Mesodermal cell (in vitro differentiated cells): ENCODE measurements around the gene ADAMTS9.

Experiments used
- H3K27ac ChIP-seq: 2 replicates; pipeline ENCODE4 v1.7.0; 2013; ENCODE audit warnings: mild to moderate bottlenecking, low read depth, low read length, moderate library complexity; ENCODE audit not compliant: severe bottlenecking
- H3K36me3 ChIP-seq: 2 replicates; pipeline ENCODE4 v1.7.1; 2013; ENCODE audit warnings: mild to moderate bottlenecking, low read length, moderate library complexity; ENCODE audit not compliant: control insufficient read depth, insufficient read depth
- H3K4me1 ChIP-seq: one replicate; pipeline ENCODE4 v1.7.1; 2013; ENCODE audit warnings: mild to moderate bottlenecking, low read length; ENCODE audit not compliant: insufficient read depth, control insufficient read depth, poor library complexity, severe bottlenecking
- H3K4me3 ChIP-seq: 2 replicates; pipeline ENCODE4 v1.7.0; 2013; ENCODE audit warnings: low read length, control low read depth, mild to moderate bottlenecking; ENCODE audit not compliant: insufficient read depth, poor library complexity, severe bottlenecking; ENCODE audit errors: extremely low read depth
- H3K9me3 ChIP-seq: 2 replicates; pipeline ENCODE4 v1.7.1; 2013; ENCODE audit warnings: mild to moderate bottlenecking, low read length, moderate library complexity; ENCODE audit not compliant: control insufficient read depth
- WGBS, 2 experiments: methylation state at CpG; one replicate each; pipeline ENCODE4 v1.1.5; 2013; ENCODE audit warnings: missing lambda C conversion rate in 2 of 2; ENCODE audit not compliant: insufficient coverage in 2 of 2; 5-methylcytosine and 5-hydroxymethylcytosine counted together

ADAMTS9 gene

GRCh38 chr3:64541803-64542202 is 146.0 kb downstream of the ADAMTS9 start:
- Histone ChIP-seq H3K9me3 (no peaks in the 10 kb centered on the region), H3K27ac (no peak overlapping the region), H3K36me3 (peaks cover 65% of the 10 kb centered on the region), H3K4me3 (no peak overlapping the region), H3K4me1 (peaks cover 6% of the 10 kb centered on the region)
- 80 to 100% methylated on average over 1 to 2 of the region's 4 CpGs for WGBS, 2 experiments

DNA sequence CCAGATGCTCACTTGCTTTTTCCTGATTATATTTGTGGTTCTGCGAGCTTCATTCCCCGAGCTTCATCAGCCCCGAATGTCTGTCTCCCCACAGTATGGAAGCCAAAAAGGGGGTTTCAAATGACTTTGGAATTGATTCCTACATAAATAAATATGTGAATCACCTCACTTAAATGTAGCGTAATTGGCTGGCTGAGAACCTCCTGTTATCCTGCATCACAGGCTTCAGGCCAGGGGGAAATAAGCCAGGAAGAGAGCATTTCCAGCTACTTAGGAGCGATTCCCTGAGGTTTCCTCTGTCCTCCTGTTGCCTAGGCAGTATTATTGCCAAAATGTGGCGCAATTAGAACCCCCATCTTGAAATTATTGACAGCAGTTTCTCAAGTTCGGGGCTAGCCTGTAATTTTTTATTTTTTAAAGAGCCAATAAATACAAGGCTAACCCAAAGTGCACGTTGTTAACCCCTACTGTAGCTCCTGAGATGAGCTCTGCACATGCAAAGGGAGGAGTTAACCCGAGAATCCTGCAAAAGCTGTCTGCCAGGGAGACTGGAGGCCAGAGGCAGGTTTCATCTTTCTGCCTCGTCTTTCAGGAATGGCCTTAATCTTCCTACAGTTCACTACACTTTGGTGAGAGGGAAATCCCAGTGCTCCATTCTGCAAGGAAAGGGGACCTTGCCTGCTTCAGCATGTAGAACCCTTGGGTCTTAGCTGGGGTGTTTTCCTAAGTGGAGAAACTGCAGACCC is 148.2 kb downstream of the ADAMTS9 start:
- no peaks in the 10 kb centered on the region for H3K9me3 ChIP-seq
- 71 to 88% methylated on average over 5 to 6 of the region's 10 CpGs for WGBS, 2 experiments
- no peak overlapping the region for H3K27ac ChIP-seq
- peaks cover 8% of the 10 kb centered on the region for H3K4me1 ChIP-seq
- H3K4me3 ChIP-seq: no peak overlapping the region
- H3K36me3 ChIP-seq: peaks cover 69% of the 10 kb centered on the region

DNA sequence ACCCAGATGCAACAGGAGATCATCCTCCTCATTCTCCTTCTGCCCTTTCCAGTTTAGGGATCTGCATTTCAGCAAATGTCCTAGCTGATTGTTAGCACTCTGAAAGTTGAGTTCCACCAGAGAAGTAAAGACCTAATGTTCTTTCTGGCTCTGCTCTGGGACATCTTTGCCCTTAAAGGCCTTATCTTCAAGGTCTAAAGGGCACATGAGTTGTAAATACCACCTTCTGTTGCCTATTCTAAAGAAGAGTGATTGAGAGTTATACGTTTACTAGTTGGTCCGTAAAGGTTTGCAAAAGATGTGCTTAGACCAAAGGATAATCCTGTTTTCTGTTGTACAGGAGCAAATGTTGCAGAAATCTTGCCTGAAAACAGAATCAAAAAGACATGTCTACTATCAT is 151.6 kb downstream of the ADAMTS9 start:
- Histone ChIP-seq H3K36me3 (peaks cover 73% of the 10 kb centered on the region), H3K4me1 (peaks cover 9% of the 10 kb centered on the region), H3K9me3 (no peaks in the 10 kb centered on the region), H3K27ac (no peak overlapping the region), H3K4me3 (no peak overlapping the region)
- WGBS, 2 experiments: 92 to 100% methylated on average over 2 of the region's 2 CpGs

- H3K4me1 ChIP-seq: peaks cover 9% of the 10 kb centered on the region
- no peaks in the 10 kb centered on the region for H3K9me3 ChIP-seq
- 20 to 23% methylated on average over 12 to 13 of the region's 14 CpGs for WGBS, 2 experiments
- peaks cover 65% of the 10 kb centered on the region for H3K36me3 ChIP-seq
- H3K4me3 ChIP-seq: no peak overlapping the region
- no peak overlapping the region for H3K27ac ChIP-seq
Measured at GRCh38 chr3:64533617-64534317, 154.0 kb downstream of the ADAMTS9 start.

- WGBS, 2 experiments: 43% methylated on average over 1 of the region's 8 CpGs; no CpG with 5 or more reads in 1 of the 2 experiments
- H3K27ac ChIP-seq: no peak overlapping the region
- H3K36me3 ChIP-seq: peaks cover 55% of the 10 kb centered on the region
- H3K4me3 ChIP-seq: no peak overlapping the region
- H3K9me3 ChIP-seq: no peaks in the 10 kb centered on the region
- peaks cover 4% of the 10 kb centered on the region for H3K4me1 ChIP-seq
Measured at GRCh38 chr3:64530434-64531049, 157.3 kb downstream of the ADAMTS9 start.

- Histone ChIP-seq H3K36me3 (peaks cover 66% of the 10 kb centered on the region), H3K27ac (no peak overlapping the region), H3K9me3 (peaks cover 9% of the 10 kb centered on the region), H3K4me1 (no peaks in the 10 kb centered on the region), H3K4me3 (no peak overlapping the region)
- 50 to 100% methylated on average over 1 to 2 of the region's 3 CpGs for whole genome bisulfite sequencing, 2 experiments
Measured at GRCh38 chr3:64523324-64523723, 164.5 kb downstream of the ADAMTS9 start.

DNA sequence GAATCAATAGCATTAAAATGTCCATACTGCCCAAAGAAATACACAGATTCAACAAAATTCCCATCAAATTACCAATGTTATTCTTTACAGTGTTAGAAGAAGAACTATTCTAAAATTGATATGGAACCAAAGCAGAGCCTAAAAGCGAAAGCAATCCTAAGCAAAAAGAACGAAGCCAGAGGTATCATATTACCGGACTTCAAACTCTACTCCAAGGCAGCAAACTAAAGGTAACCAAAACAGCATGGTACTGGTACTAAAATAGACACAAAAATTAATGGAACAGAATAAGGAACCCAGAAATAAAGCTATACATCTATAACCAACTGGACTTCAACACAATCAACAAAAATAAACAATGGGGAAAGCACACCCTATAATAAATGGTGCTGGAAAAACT is 167.5 kb downstream of the ADAMTS9 start:
- H3K27ac ChIP-seq: no peak overlapping the region
- no peaks in the 10 kb centered on the region for H3K4me1 ChIP-seq
- 90% methylated on average over 3 of the region's 3 CpGs; no CpG with 5 or more reads in 1 of the 2 experiments for WGBS, 2 experiments

GRCh38 chr3:64518950-64519349 is 168.8 kb downstream of the ADAMTS9 start:
- Histone ChIP-seq H3K9me3 (peaks cover 9% of the 10 kb centered on the region), H3K4me1 (no peaks in the 10 kb centered on the region)
- WGBS, 2 experiments: 86% methylated on average over 1 of the region's 1 CpG; no CpG with 5 or more reads in 1 of the 2 experiments

More for the DNA sequence above, 167.5 kb downstream of the ADAMTS9 start:
- Histone ChIP-seq H3K36me3 (peaks cover 74% of the 10 kb centered on the region), H3K9me3 (peaks cover 9% of the 10 kb centered on the region), H3K4me3 (no peak overlapping the region)

DNA sequence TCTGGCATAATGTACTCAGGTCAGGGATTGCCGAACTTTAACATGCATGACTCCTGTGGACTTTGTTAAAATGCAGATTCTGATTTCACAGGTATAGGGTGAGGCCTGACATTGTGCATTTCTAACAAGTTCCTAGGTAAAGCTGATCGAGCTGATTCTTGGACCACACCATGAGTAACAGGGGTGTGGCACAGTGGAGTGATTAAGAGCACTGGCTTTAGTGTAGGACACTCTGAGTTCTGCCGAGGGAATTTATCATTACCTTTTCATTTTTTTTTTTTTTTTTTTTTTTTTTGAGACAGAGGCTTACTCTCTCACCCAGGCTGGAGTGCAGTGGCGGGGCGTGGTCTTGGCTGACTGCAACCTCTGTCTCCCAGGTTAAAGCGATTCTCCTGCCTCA is 169.3 kb downstream of the ADAMTS9 start:
- H3K36me3 ChIP-seq: peaks cover 60% of the 10 kb centered on the region
- peaks cover 5% of the 10 kb centered on the region for H3K9me3 ChIP-seq
- WGBS, 2 experiments: 94 to 95% methylated on average over 2 of the region's 6 CpGs
- no peak overlapping the region for H3K4me3 ChIP-seq
- H3K27ac ChIP-seq: no peak overlapping the region
- H3K4me1 ChIP-seq: no peaks in the 10 kb centered on the region

More at GRCh38 chr3:64518950-64519349, 168.8 kb downstream of the ADAMTS9 start:
- H3K27ac ChIP-seq: no peak overlapping the region
- H3K36me3 ChIP-seq: peaks cover 65% of the 10 kb centered on the region
- no peak overlapping the region for H3K4me3 ChIP-seq

DNA sequence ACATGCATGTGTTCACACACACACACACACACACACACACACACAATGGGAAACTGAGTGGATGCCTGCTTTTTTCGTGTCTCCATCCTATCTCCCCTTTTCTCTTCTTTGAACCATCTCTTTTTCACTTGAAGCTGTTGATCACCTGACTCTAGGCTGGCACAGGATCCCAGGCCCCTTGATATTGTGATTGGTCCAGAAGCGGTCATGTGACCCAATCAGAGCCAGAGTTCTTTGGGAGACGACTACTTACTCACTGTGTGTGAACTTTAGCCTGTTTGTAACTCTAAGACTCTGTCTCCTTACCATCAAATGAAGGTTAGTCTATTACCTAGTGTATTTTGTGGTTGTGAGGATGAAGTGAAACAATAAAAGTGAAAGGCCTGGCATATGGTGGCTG is 172.9 kb downstream of the ADAMTS9 start:
- peaks cover 37% of the 10 kb centered on the region for H3K36me3 ChIP-seq
- H3K9me3 ChIP-seq: no peaks in the 10 kb centered on the region
- 90% methylated on average over 2 to 3 of the region's 3 CpGs for WGBS, 2 experiments
- H3K4me1 ChIP-seq: no peaks in the 10 kb centered on the region
- no peak overlapping the region for H3K27ac ChIP-seq
- no peak overlapping the region for H3K4me3 ChIP-seq
